Measurements from ENCODE around the gene PRRT1.
A peak's percentile ranks its signal among the peaks of the same experiment; 100 is the strongest.

Gene PRRT1

DNA sequence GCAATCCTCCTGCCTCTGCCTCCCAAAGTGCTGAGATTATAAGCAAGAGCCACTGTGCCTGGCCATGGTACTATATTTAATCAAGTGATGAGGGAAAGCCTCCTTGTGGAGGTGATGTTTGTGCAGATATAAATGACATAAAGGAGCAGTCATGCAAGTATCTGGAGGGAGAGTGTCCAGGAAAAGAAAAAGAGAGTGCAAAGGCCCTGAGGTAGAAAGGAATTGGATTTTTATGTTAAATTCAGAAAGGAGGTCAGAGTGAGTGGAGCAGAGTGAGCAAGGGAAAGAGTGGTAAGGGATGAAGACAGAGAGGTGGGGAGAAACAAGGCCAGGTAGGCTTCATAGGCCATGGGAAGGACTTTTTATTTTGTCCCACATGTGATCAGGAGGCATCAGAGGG, 14.3 kb downstream of the PRRT1 start:
- intact Hi-C loops (cut with DNase I) = no loop called here
- no peak for DNase-seq

DNA sequence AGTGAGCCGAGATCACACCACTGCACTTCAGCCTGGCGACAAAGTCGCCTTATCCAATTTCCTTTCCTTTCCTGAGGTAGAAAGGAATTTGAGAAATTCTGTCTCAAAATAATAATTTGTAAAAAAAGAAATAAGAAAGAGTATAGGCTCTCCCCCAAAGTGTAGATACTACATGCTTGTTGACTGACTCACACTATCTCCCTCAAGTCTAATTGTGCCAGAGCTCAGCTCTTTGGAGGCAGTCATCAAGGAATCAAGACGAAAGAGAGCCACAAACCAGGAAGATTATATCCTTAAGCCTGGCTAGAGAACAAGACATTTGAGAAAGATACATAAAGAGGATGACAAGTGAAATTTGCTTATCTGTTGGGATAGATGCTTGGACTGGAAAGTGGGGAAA, 18.0 kb downstream of the PRRT1 start:
- intact Hi-C loops (cut with DNase I) = no loop called here
- no peak for DNase-seq

DNA sequence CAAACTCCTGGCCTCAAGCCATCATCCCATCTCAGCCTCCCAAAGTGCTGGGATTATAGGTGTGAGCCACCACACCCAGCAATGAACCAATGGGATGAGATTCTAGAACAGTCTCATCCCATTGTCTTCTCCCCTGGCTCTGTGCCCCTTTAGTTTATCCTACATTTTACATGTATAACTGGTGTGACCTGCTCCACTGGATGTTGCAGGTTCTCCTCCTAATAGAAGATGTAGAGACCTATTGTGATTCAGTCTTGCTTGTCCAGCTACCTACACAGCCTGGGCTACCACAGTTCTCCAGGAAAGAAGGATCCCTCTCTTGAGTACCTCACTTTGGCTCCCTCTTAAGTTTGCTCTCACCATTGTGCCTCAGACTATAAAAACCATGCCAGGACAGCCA, 19.6 kb downstream of the PRRT1 start:
- DNase-seq = no peak
- intact Hi-C loops (cut with DNase I) = no loop called here

DNA sequence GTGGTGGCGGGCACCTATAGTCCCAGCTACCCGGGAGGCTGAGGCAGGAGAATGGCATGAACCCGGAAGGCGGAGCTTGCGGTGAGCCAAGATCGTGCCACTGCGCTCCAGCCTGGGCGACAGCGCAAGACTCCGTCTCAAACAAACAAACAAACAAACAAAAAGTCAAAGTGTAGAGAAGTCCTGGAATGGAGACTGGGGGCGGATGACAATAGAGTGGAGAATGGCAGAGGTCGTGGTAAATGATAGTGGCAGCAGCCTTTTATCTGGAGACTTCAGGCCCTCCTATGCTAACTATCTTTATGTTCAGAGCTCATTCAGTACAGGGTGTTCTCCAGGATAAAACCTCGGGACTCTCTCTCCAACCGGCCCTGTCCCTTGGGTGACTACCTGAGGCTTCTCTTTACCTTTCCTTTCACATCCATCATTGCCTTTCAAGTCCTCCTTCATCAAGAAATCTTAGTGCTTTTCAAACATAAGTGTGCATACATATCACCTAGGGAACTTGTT, 20.2 kb downstream of the PRRT1 start:
- DNase-seq = no peak
- intact Hi-C loops (cut with DNase I) = no loop called here

DNA sequence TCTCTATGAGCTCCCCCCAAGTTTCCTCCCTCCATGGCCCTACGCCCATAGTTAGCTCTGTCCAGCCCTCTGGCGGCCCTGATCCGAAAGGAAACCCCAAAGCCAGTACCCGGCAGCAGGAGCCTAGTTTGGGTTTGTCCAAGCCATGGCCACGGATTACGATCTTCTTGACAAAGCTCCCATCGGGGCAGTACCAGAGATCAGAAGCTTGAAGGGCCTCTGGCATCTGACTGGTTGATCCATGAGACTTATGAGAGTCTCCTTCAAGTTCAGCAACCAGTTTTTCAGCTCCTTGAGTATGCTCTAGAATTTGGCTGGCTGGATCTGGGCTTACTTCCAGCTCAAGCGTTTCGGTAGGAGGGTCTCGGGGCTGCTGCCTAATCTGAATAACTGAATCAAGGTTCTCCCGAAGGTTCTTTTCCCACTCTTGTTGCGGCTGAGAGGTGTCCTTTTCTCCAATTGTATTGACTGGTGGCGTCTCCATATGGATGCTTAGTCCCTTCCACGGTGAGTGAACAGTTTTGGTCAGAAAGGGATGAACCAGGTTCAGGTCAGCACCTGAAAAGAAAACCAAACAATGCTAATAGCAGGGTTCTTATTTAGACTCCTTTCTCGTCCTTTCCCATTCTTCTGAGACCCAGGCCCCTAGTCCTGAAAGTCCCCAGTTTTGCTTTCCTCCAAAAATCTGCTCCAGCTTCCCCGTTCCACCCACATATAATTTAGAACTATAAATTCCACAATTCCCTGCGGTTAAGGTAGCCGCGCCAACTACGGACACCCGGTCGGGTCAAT, 22.2 kb downstream of the PRRT1 start:
- intact Hi-C loops (cut with DNase I) = loop anchor here (5.0 kb wide), 1 partner anchor 68 kb away; no protein-coding TSS in a partner anchor
- peak in 1 of 42 donors; percentile 77 for DNase-seq

DNA sequence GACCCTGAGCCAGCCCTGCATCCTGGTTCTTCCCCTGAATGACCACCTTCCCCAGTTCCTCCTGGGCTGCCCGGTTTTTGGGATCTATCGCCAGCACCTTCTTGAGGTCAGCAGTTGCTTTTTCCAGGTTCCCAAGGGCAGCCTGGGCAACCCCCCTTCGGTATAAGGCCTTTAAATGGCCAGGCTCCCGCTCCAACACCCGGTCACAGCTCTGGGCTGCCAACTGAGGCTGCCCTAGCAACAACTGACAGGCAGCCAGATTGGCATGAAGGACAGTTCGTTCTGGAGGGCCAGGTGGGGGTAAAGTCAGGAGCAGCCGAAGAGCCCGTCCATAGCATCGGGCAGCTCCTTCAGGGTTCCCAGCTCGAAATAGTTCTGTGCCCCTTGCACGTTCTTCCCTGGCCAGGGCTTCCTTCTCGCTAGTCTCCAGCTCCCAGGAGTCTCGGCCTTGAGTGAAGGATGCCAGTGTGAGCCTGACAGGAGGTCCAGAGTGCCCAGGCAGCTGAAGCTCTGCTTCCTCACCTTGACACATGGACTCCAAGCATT, 22.9 kb downstream of the PRRT1 start:
- intact Hi-C loops (cut with DNase I) = loop anchor here (5.0 kb wide), 1 partner anchor 68 kb away; no protein-coding TSS in a partner anchor
- no peak for DNase-seq

DNA sequence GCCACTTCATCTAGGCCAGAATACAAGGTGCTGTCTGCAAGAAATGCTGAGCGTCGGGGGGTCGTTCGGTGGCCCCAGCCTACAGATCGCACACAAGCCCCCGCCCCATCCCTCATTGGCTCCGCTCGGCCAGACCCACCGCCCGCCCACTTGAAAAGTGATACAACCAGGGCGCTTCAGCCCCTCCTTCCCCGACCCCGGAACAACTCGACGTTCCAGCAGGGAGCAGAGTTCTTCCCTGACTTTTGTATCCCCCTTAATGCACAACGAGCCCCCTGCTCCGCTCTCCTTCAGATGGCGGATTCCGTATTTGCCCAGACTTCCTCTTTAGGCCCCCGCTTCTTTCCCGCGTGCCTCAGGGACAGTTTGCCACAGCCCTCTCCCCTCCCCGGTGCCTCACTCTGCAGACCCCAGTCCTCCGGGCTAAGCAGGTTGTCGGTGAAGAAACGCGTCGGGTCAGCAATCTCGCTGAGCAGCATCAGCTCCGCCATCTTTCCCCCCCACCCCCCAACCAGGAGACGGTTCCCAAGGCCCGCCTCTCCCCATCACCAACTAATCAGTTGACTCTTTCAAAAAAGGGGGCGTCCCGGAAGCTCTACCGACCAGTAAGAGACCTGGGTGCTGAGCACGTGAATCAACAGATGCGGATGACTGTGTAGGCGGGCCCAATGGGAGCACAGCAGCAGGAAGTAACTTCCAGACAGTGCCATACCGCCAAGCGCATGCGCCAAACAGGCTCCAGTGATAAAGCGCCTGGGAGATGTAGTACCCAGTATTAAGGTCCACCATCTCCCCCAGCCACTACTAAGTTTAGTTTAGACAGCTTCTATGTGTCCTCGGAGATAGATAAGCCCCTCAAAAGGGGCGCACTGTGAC, 23.8 kb downstream of the PRRT1 start, which contains the start of gene ATF6B:
ATF6B (minus strand) TSS at position 530 of the 876 bp plus-strand sequence; CDS start at position 491, 39 bp downstream.
- intact Hi-C loops (cut with DNase I) = loop anchor here (2.0 to 5.0 kb wide), 2 partner anchors 27 to 69 kb away; partner anchors contain the start of gene PPT2
- peak; percentile 96 to 100 (median 99) for DNase-seq

DNA sequence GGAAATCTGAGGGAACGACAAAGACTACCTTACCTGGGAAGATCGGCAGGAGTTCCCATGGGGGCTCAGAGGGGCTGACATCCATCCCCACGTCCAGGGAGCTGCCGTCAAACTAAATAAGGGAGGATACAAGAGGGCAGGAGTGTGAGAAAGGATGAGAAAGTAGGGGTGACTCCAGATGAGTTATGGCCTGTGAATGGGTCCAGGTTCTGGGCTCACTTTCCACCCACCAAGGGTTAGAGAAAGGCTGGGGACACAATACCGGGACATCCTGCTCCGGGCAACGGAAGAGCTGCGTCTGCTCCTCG, 24.4 kb downstream of the PRRT1 start:
- intact Hi-C loops (cut with DNase I) = loop anchor here (2.0 to 5.0 kb wide), 2 partner anchors 27 to 70 kb away; partner anchors contain the start of gene PPT2
- no peak for DNase-seq

DNA sequence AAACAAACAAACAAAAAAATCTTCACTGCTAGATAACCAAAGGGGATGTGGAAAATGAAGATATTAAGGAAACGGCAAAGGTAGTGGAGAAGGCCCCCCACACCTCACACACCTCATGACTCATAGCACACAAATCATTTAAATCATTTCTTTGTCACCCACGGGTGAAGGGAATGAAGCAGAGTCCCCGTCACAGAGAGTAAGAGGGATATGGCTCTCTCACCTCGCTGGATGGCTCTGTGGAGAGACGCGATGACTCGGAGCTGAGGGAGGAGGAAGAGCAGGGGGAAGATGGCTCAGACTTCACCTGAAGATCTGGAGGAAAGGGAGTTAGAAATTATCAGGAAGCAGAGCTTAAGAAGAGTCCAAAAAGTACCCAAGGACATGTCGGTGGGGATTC, 24.9 kb downstream of the PRRT1 start:
- DNase-seq = peak in 28 of 42 donors; percentile 28 to 84 (median 61)
- intact Hi-C loops (cut with DNase I) = loop anchor here (2.0 to 5.0 kb wide), 2 partner anchors 28 to 70 kb away; partner anchors contain the start of gene PPT2

DNA sequence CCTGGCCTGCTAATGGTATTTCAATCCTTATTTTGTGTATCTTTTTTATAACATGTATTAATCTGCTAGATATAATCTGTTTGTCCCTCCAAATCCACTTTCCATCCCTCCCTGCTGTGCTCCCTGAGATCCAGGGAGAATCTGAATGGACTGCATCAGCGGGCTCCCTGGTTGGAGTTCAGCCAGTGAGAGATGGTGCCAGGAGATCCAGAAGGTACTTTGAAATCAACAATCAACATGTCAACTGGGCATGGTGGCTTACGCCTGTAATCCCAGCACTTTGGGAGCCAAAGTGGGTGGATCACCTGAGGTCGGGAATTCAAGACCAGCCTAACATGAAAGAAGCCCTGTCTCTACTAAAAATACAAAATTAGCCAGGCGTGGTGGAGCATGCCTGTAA, 28.1 kb downstream of the PRRT1 start:
- DNase-seq = no peak
- intact Hi-C loops (cut with DNase I) = no loop called here

DNA sequence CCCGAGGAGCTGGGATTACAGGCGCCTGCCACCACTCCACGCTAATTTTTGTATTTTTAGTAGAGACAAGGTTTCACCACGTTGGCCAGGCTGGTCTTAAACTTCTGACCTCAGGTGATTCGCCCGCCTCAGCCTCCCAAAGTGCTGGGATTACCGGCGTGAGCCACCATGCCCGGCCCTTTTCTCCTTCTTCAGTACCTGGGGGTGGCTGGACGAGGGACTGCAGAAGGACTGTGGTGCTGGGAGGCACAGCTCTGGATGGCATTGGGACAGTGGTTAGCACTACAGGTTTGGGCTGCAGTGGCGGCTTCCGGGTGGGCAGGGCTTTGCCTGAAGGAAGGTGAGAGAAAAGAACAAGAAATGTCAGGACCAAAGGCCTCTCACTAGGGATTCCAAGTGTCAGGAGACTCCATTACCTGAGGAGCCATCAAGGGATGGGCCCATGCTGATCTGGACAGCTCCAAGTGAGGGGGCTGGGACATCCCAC, 31.1 kb downstream of the PRRT1 start:
- intact Hi-C loops (cut with DNase I) = no loop called here
- DNase-seq = no peak

DNA sequence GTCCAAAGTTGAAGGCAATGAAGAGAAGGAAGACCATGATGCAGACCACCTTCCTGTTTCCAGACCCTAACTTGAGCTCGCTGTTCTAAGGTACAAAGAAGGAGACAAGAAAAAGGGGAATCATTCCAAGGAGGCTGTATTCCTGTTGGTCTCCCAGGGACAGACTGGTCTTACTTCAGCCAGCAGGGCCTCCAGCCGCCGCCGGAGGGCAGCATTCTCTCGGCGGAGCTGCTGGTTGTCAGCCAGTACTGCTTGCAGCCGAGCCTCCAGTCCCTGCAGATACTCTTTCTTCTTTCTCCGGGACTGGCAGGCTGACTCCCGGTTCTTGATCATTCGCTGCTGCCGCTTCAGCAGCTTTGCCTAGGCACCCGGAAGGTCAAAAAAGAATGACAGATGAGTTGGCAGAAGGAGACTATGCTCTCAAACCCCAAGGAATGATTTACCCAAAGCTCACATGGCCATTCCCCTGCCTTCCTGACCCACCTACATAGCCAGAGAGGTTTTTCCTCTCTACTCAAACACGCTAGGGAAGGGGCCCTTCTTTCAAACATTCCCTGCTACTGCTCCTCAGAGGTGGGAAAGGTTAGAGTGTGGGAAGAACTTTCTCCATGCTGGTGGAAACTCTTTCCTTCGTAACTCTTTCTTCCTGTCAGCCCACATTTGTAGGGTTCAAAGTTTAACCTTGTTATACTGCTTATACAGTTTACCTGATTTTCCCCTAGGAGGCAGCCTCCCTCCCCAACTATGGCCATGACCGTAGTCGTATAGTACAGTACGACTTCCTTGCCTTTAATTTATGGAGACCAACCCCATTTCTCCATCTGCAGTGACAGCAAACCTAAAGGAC, 32.7 kb downstream of the PRRT1 start:
- peak; percentile 75 to 96 (median 91) for DNase-seq
- intact Hi-C loops (cut with DNase I) = no loop called here

DNA sequence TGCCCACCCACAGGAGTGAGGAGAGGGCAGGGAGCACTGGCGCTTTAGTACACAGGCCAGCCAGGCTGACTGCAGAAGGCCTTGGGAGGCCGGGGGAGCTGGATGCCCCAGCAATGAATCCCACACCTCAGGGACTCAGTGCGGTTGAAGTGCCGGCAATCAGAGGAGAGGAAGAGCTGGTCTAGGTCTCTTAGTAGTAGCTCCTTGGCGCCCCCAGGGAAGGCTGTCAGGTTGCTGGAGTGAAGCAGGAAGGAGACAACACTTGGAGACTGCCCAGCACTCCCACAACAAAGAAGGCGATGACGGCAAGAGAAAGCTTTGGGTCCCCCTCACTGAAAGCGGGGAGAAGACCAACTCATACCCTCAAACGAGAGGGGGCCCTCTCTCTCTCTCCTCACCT, 34.3 kb downstream of the PRRT1 start:
- DNase-seq = no peak
- intact Hi-C loops (cut with DNase I) = no loop called here

DNA sequence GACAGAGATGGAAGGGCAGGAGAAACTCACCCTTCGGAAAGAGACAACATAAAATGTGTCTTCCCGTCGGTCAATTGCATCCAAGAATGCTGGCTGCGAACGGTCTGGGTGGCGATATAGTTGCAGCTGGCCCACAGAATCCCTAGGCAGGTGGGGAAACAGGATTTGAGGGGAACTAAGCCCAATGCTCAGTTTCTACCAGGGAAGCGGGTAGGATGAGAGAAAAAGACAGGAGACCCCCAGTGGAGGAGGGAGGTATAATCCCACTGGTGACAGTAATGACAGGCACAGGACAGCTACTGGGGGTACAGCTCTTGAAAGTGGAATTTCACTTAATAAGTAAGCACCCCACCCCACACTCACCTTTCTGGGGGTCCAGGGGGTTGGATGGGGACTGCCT, 35.1 kb downstream of the PRRT1 start:
- intact Hi-C loops (cut with DNase I) = no loop called here

DNA sequence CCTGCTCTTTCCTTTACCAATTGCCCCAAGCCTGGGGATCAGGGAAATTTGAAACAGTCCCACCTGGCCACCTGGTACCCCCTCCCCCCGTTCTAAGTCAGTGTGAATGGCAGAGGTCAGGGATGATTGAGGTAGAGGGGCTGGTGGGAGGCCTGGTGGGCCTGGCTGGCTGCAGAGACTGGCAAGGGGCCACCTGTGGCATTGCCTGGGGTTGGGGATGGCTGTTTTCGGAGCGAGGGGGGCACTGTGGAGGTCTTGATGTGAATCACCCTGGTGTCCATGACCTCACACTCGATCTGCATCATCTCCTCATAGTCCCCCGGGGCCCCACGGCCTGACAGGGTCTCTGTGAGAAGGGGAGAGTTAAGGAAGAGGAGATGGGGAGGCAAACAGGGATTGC, 36.1 kb downstream of the PRRT1 start:
- intact Hi-C loops (cut with DNase I) = no loop called here
- DNase-seq = no peak

More for the DNA sequence above, 35.1 kb downstream of the PRRT1 start:
- peak in 2 of 42 donors; percentile 21 to 29 for DNase-seq

DNA sequence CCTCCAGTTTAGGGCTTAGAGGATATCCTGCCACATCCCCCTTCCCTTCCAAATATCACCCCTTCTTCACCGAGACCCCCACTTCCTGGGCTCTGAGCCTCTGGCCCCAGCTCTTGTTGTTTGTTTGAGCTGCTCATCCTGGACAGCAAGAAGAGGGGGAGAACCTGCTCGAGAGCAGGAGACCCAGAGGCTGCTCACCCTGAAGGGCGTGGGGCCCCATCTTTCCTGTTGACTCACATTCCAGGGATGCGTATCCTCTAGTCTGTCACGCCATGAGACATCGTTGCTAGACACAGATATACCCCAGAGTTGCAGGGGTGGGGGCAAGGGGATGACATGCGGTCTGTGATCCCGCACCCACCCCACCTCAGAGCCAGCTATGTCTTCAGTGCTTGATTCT, 36.9 kb downstream of the PRRT1 start:
- intact Hi-C loops (cut with DNase I) = no loop called here
- no peak for DNase-seq

DNA sequence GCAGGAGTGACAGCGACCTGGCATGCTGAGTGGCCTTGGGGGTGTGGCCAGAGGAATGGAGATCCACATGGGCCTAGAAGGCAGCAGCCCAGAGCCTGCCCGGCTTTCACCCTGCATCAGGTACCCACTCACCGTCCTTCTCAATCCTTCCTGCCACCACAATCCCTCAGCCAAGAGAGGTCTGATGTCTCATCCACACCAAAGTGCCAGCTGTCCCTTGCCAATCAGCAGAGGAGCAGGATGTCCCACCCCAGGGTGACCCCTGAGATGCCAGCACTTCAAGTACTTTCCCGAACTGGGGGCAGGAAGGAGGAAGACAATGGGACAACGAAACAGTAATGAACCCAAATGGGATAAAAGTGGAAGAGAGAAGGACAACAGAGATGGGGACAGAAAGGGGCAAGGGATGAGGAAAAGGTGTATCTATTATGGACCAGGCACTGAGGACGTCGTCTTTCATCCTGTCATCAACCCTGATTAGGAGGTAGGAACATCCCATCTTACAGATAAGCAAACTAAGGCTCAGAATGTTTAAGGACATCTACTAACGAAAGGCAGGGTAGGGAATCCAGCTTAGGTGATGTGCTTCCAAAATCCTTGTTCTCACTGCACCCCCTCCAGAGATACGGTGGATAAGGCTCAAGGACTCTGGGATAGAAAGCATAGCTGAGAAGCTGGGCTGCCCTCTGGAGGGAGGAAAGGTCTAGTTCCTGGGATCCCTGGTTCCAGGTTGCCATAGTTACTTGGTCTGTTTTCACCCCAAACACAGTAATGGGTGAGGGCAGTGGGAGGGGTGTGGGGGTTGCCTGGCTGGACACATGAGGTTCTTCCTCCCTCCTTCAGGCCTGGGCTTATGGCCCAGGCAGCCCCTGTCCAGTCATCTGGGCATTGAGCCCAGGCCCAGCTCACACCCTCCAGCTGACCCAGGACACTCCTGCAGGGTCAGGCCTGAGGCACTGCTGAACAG, 38.1 kb downstream of the PRRT1 start:
- intact Hi-C loops (cut with DNase I) = no loop called here

More for the DNA sequence above, 38.1 kb downstream of the PRRT1 start:
- peak in 36 of 42 donors; percentile 14 to 83 (median 52) for DNase-seq
